GM13976 (cell line): ENCODE data around the gene CASK.

Source experiments
- DNase-seq: peaks from one replicate; pipeline ENCODE4 v3.0.0; 2012; ENCODE audit warnings: low spot score
- in situ Hi-C: fragments of 300-500 bp; cut with MboI; formaldehyde crosslinking; loops from one replicate; pipeline ENCODE4 v1.12.0; 2022; ENCODE audit warnings: low sequenced_read_pairs, mixed read lengths, inconsistent platforms; ENCODE audit not compliant: unreplicated experiment
- TF ChIP-seq, protein P1 (sequence below): IDR thresholded peaks from 2 replicates; pipeline ENCODE4 v1.5.1; 2012; ENCODE audit warnings: borderline replicate concordance, mild to moderate bottlenecking; ENCODE audit not compliant: insufficient read depth; ENCODE audit errors: extremely low read depth, missing control alignments, control extremely low read depth

Gene CASK

DNA sequence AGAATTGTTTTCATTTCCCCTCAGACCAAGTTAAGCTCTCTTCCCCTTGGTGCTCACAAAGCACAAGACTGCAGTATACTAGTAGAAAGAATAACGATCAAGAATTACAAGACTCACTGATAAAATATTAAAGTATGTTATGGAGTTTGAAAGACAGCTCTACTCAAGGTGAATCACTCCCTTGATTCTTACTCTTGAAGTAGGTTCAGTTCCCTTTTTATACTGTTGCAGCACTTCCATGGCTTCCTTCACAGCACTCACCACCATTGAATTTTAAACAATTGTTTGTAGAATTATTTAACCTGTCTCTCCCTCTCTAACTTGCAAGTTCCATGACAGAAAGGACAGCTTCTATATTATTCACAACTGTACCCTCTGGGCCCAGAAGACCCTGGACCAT lies 42.2 kb downstream of the CASK start:
- DNase-seq: no peak
- TF ChIP-seq, protein P1, sequence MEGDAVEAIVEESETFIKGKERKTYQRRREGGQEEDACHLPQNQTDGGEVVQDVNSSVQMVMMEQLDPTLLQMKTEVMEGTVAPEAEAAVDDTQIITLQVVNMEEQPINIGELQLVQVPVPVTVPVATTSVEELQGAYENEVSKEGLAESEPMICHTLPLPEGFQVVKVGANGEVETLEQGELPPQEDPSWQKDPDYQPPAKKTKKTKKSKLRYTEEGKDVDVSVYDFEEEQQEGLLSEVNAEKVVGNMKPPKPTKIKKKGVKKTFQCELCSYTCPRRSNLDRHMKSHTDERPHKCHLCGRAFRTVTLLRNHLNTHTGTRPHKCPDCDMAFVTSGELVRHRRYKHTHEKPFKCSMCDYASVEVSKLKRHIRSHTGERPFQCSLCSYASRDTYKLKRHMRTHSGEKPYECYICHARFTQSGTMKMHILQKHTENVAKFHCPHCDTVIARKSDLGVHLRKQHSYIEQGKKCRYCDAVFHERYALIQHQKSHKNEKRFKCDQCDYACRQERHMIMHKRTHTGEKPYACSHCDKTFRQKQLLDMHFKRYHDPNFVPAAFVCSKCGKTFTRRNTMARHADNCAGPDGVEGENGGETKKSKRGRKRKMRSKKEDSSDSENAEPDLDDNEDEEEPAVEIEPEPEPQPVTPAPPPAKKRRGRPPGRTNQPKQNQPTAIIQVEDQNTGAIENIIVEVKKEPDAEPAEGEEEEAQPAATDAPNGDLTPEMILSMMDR: no peak
- in situ Hi-C loops: no loop called here

DNA sequence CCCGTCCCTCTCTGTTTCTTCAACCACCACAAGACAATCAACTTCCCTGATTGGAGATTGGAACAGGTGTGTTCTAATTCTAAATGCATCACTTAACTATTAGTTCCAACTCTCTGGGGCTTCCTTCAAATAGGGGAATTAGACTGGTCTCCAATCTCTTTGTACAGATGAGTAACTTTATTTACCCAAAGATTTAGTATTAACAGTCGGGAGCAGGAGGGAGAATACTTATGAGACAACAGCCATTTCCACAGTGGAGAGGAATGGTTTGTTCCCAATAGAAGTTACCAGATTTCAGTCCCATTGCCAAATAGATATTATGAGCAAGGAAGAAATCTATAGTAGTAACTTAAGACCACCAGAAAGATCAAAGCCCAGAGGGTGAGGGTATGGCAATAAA lies 46.2 kb downstream of the CASK start:
- DNase-seq: no peak
- in situ Hi-C loops: no loop called here
- TF ChIP-seq, protein P1: no peak

DNA sequence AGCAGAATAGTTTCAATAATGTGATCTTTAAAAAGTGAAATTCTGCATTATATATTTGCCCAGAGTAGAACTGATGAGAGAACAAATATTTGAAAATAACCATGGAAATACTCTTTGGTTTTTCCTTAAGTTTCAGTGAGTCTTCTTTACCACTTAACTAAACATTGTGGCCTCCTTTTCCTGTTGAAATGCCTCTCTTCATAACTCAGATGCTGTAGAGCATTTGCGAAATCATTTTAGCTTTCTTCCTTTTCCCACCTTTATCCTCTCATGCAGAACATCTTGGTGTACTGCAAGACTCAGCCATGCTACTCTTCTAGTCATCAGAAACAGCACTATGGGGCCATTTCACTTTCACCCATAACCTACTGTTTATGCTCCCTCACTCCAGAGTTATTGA lies 48.2 kb downstream of the CASK start:
- DNase-seq: no peak

DNA sequence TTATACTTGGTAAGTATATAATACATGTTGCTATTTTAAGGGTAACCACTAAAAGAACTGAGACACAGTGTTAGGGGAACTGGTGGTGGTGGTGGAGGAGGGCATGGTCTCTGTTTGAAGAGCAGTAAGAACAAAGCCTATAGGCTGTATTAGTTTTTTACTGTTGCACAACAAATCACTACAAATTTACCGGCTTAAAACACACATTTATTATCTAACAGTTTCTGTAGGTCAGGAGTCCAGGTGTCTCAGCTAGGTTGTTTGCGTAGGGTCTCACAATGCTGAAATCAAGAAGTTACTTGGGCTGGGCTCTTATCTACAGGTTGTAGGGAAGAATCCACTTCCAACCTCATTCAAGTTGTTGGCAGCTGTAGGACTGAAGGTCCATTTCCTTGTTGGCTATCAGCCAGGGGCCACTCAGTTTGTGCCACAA lies 52.6 kb downstream of the CASK start:
- TF ChIP-seq, protein P1: no peak
- DNase-seq: no peak
- in situ Hi-C loops: no loop called here

More for the DNA sequence above, 48.2 kb downstream of the CASK start:
- TF ChIP-seq, protein P1: no peak
- in situ Hi-C loops: no loop called here

DNA sequence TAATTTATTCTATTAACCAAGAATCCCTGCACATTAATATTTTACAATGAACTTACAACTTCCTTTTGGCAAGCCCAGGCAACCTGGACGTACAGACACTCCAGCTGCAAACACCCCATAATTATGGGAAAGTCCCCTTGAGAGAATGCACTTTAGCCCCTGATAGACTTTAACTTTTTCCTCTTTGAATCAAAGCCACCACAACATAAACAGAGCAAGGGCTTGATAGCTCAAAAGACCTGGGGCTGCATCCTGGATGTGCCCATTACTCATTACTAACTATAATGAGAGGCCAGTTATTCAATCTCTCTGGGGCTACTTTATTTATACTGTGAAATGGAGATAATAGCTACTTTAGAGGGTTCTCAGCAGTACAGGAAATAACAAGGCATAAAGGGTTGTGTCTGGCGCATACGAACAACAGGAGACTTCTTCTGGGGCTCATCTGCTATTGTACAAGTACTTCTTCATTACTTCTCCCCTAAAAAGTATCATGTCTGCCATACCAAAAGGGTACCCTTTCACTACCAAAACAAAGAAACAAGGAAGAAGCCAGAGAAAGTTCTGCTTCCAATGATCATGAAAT lies 54.9 kb downstream of the CASK start:
- DNase-seq: no peak
- TF ChIP-seq, protein P1: no peak
- in situ Hi-C loops: no loop called here

DNA sequence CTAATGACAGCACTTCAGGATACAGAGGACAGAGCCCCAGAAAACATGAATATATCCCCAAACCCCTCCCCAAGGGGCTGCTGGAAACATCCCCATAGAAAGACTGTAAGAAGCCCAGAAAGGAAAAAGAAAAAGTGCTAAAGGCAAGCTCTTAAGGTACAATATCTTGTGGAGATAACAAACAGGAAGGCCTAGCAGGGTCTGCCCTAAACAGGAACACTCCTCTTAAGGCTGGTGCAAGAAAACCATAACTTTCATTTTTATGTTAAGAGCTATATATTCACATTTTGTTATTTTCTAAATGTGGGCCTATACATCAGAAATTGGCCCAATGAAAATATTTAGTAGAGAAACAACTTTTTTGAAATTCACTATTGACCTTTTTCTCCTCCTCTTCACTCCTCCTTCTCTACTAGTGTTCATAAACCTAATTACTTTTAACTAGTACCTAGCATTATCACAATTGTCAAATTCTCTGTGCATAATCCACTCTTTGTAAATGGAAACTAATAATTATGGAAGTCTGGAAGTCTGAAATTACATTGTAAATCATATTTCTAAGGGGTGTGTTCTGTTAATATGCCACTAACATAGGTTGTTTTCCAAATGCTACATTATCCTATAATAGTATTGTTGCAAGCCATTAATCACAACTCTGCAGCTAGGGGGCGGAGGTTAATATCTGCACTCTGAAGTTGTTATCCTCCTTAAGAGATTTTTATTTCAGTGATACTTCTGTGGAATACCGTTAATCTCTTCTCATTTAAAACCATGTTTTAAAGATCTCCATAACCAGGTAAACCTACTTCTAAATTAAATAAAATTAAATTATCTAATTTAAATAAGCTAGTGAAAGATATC lies 59.8 kb downstream of the CASK start:
- in situ Hi-C loops: no loop called here
- TF ChIP-seq, protein P1: no peak
- no peak for DNase-seq
